ENCODE results near the gene EMSY.
A peak's percentile ranks its signal among the peaks of the same experiment; 100 is the strongest.

Gene EMSY

GRCh38 chr11:76410851-76411357, 33.9 kb upstream of the EMSY start:
- no peak for TF ChIP-seq CTCF (IDR thresholded peaks at IDR 0.05; ENCODE audit: low read depth, low read length)
- H3K4me3 ChIP-seq (replicated peaks in 1 of 2; ENCODE audit: low read depth in 2 of 2, low read length in 2 of 2), result no peak overlapping the region
- DNase-seq (ENCODE audit: low read depth in 2 of 2), result no peak

GRCh38 chr11:76415073-76415472, 29.7 kb upstream of the EMSY start:
- no peak for DNase-seq (ENCODE audit: low read depth in 2 of 2)
- no peak overlapping the region for H3K4me3 ChIP-seq (replicated peaks in 1 of 2; ENCODE audit: low read depth in 2 of 2, low read length in 2 of 2)
- TF ChIP-seq CTCF (IDR thresholded peaks at IDR 0.05; ENCODE audit: low read depth, low read length), result no peak

GRCh38 chr11:76419896-76420295, 24.9 kb upstream of the EMSY start:
- H3K4me3 ChIP-seq (replicated peaks in 1 of 2; ENCODE audit: low read depth in 2 of 2, low read length in 2 of 2), result no peak overlapping the region
- peak; percentile 40 for TF ChIP-seq CTCF (IDR thresholded peaks at IDR 0.05; ENCODE audit: low read depth, low read length)
- peak; percentile 3 to 4 for DNase-seq (ENCODE audit: low read depth in 2 of 2)

- H3K4me3 ChIP-seq (replicated peaks in 1 of 2; ENCODE audit: low read depth in 2 of 2, low read length in 2 of 2), result no peak overlapping the region
- TF ChIP-seq CTCF (IDR thresholded peaks at IDR 0.05; ENCODE audit: low read depth, low read length), result no peak
- DNase-seq (ENCODE audit: low read depth in 2 of 2), result no peak
Observed at GRCh38 chr11:76424379-76424778, 20.4 kb upstream of the EMSY start.

DNA sequence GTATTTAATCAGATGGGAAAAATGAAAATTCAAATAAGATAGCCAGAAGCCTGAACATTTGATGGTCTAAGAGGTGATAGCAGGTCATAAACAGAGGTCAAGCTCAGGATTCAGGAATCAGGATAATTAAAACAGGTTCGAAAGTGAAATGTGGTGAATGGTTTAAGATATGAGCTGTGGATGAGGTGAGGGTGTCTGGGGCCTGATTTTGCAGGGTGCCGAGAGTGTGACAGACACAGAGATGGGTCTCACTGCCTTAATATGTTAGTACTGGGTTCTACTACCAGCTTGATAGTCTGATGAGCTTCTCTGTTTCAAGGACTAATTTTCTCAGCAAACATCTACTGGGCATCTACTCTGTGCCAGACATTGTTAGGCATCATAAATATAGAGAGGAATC, 19.9 kb upstream of the EMSY start:
- no peak overlapping the region for H3K4me3 ChIP-seq (replicated peaks in 1 of 2; ENCODE audit: low read depth in 2 of 2, low read length in 2 of 2)
- no peak for DNase-seq (ENCODE audit: low read depth in 2 of 2)
- TF ChIP-seq CTCF (IDR thresholded peaks at IDR 0.05; ENCODE audit: low read depth, low read length), result no peak

DNA sequence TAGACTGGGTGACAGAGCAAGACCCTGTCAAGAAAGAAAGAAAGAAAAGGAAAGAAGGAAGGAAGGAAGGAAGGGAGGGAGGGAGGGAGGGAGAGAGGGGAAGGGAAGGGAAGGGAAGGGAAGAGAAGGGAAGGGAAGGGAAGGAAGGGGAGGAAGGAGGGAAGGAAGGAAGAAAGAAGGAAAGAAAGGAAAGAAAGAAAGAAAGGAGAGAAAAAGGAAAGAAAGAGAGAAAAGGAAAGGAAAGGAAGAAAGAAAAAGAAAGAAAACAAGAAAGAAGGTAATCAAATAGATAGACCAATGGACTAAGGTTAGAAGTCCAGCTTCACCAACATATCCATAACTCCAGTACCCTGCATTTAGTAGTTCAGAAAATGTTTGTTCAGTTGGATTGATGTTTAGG, 18.2 kb upstream of the EMSY start:
- TF ChIP-seq CTCF (IDR thresholded peaks at IDR 0.05; ENCODE audit: low read depth, low read length), result no peak
- H3K4me3 ChIP-seq (replicated peaks in 1 of 2; ENCODE audit: low read depth in 2 of 2, low read length in 2 of 2), result no peak overlapping the region
- no peak for DNase-seq (ENCODE audit: low read depth in 2 of 2)

GRCh38 chr11:76436020-76436419, 8.8 kb upstream of the EMSY start:
- no peak overlapping the region for H3K4me3 ChIP-seq (replicated peaks in 1 of 2; ENCODE audit: low read depth in 2 of 2, low read length in 2 of 2)
- no peak for TF ChIP-seq CTCF (IDR thresholded peaks at IDR 0.05; ENCODE audit: low read depth, low read length)
- DNase-seq (ENCODE audit: low read depth in 2 of 2), result peak in 1 of 2 donors; percentile 7
